CD4-positive, alpha-beta T cell treated with Interleukin-6 for 4 hours (primary cell): ENCODE data around the gene STARD13.

Experiments
- DNase-seq: peaks from one replicate; pipeline ENCODE4 v3.0.0-alpha.2; 2020; ENCODE audit warnings: mixed read lengths

The STARD13 gene, protein sequence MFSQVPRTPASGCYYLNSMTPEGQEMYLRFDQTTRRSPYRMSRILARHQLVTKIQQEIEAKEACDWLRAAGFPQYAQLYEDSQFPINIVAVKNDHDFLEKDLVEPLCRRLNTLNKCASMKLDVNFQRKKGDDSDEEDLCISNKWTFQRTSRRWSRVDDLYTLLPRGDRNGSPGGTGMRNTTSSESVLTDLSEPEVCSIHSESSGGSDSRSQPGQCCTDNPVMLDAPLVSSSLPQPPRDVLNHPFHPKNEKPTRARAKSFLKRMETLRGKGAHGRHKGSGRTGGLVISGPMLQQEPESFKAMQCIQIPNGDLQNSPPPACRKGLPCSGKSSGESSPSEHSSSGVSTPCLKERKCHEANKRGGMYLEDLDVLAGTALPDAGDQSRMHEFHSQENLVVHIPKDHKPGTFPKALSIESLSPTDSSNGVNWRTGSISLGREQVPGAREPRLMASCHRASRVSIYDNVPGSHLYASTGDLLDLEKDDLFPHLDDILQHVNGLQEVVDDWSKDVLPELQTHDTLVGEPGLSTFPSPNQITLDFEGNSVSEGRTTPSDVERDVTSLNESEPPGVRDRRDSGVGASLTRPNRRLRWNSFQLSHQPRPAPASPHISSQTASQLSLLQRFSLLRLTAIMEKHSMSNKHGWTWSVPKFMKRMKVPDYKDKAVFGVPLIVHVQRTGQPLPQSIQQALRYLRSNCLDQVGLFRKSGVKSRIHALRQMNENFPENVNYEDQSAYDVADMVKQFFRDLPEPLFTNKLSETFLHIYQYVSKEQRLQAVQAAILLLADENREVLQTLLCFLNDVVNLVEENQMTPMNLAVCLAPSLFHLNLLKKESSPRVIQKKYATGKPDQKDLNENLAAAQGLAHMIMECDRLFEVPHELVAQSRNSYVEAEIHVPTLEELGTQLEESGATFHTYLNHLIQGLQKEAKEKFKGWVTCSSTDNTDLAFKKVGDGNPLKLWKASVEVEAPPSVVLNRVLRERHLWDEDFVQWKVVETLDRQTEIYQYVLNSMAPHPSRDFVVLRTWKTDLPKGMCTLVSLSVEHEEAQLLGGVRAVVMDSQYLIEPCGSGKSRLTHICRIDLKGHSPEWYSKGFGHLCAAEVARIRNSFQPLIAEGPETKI

DNA sequence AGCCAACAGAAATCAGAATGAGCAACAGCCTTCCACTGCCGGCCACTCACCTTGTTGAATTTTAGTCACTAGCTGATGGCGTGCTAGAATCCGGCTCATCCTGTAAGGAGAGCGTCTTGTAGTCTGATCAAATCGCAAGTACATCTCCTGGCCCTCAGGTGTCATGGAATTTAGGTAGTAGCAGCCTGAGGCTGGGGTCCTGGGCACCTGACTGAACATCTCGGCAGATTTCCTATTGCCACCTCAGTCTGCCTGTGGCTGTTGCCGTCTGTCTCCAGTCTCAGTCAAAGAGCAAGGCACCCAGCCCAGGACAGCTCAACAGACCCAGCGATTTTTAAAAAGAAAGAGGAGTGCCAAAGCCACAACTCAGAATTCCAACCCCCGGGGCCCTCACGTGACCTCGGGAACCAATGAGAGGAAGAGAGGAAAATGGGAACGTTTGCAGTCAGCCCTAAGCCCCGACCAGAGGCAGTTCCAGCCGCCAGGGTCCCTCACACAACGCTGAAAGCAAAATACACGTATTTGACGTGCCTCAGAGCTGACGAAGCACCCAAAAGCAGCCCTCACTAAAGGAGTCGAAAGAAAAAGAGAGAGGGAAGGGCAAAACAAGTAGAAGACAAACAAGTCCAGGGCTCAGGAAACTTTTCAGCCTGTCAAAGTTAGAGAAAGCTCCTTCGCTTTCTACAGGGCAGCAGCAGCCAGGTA lies at the start of gene STARD13:
STARD13 (minus strand) TSS at position 336 of the 705 bp plus-strand sequence; CDS start at position 219, 117 bp downstream.
- DNase-seq = no peak

DNA sequence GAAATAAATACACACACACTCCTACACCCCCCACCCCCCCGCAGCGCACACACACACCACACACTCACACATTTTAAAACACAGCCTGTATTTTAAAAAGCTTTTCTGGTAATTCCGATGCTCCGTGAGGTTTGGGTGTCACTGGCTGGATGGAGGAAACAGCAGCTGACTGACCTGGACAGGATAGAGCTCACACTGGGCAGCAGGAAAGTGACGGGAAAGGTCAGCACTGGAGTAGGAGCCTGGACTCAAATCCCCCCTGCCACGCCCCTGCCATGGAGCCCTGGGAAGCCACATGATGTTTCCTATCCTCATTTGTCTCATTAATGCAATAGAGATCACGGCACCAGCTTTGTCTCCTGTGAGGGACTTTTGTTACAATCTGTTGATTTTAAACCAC lies 49.3 kb upstream of the STARD13 start:
- no peak for DNase-seq

DNA sequence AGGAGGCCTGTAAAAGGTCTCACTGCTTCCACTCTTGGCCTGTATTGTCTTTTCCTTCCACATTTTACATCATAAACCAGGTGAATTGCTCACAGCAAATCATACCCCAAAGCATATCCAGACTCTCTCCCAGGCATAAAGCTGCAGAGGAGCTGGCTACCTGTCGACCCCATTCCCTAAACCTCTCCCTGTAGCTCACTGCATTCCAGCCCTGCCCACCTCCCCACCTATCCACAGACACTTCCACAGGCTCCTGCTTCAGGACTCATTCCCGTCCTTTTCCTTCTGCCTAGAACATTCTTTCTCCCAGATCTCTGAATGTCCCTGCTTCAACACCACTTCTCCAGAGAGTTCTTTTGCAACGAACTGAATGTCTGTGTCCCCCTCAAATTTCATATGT lies 46.4 kb upstream of the STARD13 start:
- DNase-seq = no peak

DNA sequence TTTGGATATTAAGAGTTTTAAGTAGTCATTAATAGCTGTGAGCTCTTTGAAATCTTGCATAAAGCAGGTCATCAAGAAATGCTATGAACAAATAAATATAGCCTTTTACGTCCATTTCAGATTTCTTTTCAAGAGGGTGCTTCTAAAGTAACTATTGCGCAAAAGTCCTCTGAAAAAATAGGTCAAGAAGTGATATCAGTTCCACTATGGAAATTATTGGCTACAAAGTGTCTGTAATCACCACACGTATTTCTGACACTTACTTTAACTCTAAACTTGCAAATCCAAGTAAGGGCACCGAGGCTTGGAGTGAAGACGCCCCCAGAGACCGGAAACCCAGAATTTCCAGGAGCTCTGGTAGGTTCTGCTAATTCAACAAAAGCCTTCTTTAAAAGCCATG lies 44.9 kb upstream of the STARD13 start:
- no peak for DNase-seq

DNA sequence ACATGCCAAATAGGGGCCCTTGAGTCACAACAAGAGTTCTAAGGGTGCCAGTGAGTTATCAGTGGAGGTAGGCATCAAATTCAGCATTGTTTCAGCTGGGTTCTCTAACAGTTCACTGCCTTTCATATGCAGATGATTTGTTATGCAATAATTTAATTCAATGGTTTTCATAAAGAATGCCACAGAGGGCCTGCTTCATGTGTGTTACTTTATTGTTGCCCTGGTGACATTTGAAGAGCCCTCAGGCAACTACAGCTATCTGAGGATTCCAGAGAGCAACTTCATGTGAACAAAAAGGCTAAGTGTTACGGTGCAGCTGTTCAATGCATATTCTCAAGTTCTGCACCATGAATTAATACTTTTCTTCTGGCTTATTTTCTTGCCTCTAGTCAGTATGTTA lies 43.1 kb upstream of the STARD13 start:
- DNase-seq = no peak

DNA sequence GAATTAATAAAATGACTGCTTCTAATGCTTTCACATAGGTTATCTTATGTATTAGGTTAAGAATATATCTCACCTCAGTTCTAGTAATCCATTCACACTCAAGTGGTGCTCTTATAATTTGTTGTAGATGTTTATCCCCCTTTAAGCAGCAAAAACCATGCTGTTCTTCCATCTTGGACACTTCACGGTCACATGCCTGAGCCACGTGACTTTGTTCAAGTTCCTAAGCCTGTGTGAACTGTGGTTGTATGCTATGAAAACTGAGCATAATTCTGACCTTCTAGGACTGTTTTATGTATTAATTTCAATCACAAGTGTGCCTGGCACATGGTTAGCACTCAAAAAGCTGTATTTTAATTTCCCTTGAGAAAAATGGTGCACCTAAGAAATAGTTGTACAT lies 41.2 kb upstream of the STARD13 start:
- no peak for DNase-seq

DNA sequence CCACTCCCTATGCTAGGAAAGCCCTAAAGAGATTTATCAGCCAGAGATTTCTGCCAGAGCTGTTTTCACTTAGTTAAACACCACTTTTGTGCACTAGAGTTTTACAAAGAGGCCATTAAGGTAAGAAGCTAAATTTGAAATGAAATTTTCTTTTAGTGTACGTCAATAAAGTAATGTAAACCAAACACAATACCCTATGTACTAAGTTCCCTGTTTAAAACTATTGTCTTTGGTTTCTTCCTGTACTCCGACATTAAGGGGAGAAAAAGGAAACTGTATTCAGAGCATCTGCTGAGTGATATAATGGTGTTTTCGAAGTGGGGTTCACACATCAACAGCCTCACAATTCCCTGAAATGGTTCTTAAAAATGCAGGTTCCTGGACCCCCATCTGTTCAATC lies 40.7 kb upstream of the STARD13 start:
- no peak for DNase-seq

DNA sequence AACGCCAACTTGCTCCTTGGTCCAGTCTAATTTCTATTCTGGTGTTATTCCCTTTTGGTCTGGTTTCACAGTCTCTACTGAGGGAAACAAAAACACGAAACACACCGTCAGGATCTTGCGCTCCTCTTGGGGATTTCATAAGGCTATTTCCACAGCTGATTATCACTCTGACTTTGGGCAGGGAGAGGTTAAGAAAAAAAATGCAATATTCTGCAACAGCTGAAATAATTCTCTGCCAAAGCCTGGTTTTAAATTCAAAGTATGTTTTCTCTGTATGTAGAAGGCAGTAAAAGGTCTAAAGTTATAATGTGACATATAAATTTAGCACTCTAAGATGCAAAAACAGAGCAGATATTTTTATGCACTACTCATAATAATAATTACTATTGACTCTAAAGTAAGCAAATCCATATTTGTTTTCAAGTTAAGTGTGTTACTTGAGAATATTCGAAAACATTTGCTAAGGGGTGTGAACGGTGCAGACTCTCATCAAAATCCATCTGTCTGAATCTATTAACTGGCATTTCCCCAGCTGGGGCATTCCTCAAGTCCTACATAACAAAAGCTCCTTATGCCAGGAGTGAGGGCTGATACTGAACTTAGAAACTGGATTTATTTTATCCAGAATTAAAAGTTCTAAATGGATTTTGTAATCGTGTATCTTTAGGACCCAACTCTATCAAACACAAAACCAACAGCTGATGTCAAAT lies 38.4 kb upstream of the STARD13 start:
- DNase-seq = no peak

DNA sequence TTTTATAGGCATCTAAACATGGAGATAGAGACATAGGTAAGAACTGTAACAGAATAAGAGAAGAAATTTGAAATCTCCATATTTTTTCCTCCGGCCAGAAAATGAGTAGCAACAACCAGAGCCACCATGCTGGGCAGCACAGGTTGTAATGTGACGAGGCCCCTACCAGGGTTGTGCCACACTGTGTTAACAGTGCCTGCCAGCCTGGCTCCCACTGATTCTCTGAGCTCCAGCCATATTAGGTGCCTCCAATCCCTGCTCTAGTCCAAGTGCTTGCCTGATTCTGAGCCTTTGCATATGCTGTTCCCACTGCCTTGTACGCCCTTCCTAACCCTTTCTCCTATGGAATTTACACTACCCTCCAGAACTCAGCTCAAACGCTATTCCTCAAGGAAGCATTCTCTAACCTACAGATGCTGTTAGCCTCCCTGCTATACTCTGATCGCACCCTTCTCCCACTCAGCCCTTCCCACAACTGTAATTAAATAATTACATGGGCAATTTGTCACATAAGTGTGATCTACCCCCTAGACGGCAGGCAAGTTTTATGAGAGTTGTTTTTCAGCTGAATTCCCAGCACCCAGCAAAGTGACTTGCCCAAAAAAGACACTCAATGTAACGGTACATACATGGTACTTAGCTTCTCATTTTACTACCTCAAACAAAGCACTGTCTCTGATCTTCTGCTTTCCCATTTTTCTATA lies 37.6 kb upstream of the STARD13 start:
- no peak for DNase-seq

DNA sequence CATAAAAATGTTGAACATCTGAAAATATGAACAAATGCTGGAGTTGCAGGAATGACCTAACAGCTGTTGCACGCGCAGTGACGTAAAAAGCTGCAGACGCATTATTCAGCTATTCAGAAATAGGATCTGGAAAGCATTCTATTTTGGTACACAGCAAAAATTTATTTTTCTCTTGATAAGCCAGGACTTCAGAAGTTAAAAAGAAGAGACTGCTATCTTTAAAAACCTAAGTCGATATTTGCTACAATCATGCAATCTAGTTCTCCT lies 36.9 kb upstream of the STARD13 start:
- DNase-seq = no peak

DNA sequence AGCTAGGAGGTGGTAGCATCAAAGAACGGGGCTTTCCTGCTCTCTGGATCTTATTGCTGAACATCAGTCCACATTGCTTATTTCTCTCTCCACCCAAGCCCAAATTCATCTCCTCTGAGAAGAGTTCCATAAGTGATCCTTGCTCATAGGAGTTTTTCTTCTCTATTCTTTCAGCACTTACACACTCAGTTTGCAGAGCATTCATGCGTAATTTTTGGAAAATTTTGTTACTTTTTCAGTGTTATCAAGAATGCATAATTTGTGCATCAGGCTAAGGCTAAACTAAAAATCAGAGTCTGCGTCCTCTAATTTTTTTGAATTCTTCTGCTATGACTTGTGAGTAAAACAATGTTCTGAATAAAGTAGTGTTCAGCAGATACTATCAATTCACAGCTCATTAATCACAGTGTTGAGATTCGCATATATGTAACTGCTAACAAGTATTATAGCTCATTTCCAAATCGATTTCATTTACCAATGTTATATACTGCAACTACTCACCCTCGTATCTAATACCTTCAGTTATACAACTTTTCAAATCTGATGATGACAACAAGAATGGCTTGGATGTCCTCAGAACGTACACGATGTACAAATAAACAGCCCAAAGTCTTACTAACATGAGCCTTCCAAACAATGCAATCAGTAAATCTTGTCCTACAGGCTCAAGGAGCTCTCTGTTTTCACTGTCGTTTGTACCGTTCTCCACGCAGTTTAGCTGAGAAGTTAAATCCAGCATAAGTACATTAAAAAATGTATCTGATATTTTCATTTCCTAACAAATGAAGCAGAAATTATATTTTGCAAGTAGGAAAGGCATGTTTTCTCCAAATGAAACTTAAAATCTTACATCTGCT lies 36.4 kb upstream of the STARD13 start:
- no peak for DNase-seq

DNA sequence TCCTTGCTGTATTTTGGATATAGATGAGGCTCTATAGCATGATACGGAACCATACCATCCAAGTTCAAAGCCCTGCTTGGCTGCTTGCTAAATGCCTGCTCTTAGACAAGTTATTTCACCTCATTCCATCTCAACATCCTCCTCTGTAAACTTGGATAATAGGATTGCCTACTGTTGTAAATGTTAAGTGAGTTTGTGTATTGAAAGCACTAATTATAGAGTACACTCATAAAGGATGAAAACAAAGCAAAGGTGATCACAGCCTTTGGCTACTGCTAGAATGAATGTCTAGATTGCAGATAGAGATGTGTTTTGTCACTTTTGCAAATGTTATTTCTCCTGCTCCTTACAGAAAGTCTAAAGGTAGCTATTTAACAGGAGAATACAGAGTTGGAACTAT lies 34.3 kb upstream of the STARD13 start:
- no peak for DNase-seq

DNA sequence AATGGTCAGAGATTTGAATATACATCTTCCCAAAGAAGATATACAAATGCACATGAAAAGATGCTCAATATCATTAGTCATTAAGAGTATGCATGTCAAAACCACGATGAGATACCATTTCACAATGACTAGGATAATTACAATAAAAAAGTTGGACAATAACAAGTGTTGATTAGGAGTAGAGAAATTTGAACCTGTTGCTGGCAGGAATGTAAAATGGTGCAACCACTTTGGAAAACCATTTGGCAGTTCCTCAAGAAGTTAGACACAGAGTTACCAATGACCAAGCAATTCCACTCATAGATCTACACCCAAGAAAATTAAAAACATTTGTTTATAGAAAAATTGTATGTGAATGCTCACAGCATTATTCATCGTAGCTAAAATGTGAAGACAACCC lies 33.2 kb upstream of the STARD13 start:
- DNase-seq = no peak

DNA sequence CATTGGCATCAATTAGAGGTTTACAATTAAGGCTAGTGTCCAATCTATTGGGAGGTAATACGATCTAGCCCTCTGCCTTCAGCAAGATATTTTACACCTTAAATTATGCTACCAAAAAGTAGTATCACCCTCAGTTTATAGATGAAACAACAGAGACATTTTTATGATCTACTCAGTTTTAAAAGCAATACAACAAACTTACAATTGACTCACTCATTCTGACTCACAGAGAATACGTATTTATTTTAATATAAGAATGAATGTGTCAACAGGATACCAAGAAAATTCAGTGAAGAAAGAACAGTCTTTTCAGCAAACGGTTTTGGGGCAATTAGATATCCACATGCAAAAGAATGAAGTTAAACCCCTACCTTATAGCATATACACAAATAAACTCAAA lies 32.5 kb upstream of the STARD13 start:
- no peak for DNase-seq

DNA sequence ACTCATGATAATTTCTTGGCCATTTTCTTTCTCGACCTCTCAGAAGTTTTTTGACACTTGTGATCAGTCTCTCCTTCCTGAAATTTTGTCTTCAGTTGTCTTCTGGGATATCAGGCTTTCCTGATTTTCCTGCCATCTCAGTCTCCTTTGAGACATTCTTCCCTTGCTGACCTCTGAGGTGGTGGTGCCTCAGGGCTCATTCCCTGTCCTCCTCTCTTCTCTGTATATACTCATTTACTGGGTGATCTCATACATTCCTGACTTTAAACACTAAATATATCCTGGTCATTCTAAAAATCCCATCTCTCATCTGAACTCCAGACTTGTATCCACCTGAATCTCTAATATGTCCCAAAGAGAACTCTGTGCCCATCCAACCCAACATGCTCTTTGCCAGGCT lies 31.3 kb upstream of the STARD13 start:
- no peak for DNase-seq

DNA sequence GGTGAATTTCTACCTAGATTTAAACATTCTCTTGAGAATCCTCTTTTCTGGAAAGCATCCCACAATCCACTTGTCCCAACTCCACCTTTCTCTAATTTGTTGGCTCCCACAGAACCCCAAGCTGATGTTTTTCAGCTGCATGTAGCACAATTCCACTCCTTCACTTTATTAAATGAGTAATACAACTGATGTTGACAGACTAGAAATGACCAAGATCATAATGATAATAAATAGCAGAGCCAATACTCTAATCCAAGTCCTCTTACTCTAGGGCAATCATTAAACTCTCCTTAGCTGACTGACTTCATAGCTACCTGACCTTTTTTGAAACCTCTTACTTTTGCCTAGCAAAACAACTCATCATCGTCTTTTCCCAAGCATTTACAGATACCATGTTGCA lies 27.9 kb upstream of the STARD13 start:
- no peak for DNase-seq

DNA sequence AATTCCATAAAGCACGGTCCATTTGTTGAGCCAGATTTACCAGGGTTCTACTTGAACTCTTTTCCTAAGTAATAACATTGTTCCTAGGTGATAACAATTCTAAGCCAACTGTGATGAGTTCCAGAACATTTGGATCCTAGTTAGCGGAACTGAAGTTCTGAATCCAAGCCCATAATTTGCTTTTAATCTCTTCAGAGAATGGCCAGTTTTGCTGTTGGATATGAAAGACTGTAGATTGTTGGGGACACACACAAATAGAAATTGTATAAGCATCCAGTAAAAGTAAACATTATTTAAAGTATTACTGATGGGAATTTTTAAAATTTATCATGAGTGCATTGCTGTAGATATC lies 27.3 kb upstream of the STARD13 start:
- DNase-seq = no peak

DNA sequence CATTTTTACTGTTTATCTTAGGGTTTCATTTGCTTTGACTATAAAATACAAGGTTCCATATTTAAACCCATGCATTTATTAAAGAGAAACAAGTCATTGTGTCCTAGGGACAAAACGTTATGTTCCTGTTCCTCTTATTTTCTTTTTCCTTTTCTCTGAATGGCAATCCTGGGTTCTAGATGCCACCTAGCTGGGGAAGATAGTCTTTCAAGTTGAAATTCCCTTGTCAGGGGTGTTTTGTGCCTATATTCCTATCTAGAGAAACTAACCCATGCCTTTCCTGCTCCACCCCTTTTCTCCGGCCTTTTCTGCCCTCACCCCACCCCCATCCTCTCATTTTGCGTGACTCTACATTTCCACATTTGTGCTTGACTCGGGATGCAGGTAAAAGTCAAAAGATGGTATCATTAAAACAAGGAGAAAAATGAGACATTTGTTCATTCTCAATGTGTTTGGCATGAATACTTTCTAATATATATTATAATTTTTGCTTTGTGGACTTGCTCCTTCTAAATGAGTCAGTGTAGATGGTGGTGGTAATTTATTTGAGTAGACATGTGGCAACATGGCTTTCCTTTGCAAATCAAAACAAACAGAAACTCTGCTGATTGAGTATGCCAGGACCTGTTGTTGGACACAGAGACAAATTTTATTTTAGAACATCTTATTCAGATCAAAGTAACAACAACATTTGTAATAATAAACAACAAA lies 26.8 kb upstream of the STARD13 start:
- no peak for DNase-seq

DNA sequence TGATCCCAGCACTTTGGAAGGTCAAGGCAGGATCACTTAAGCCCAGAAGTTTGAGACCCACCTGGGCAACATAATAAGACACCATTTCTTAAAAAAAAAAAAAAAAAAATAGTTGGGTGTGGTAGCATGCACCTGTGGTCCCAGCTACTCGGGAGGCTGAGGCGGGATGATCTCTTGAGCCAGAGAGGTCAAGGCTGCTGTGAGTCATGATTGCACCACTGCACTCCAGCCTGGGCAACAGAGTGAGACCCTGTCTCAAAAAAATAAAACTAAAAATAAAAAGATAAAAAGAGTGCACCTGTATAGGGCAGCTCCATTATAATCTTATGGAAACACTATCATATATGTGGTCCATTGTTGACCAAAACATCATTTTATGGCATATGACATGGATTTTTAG lies 25.5 kb upstream of the STARD13 start:
- no peak for DNase-seq
